GM12864 (cell line): ENCODE data around the gene ASB8.
A peak's percentile ranks its signal among the peaks of the same experiment; 100 is the strongest.
"Not testable (repeated sequence)": the region's sequence is repeated elsewhere in the genome, so short reads cannot be mapped to it uniquely, and the experiment has no call there.

Experiments used
- DNase-seq: peaks from one replicate; pipeline ENCODE4 v3.0.0-alpha.2; 2011; ENCODE audit warnings: low read depth
- H3K4me3 ChIP-seq: 2 replicates; pipeline ENCODE4 v1.5.1; 2011; ENCODE audit warnings: mild to moderate bottlenecking, low read depth, low read length, control low read depth
- CTCF ChIP-seq: IDR thresholded peaks from 2 replicates; pipeline ENCODE4 v1.5.1; 2011; ENCODE audit warnings: low read depth, mild to moderate bottlenecking, moderate library complexity, low read length, control low read depth, inconsistent platforms; ENCODE audit errors: missing control alignments

ASB8 gene

GRCh38 chr12:48126953-48127630 lies 30.2 kb downstream of the ASB8 start:
- TF ChIP-seq CTCF: no peak
- H3K4me3 ChIP-seq: no peak overlapping the region
- no peak for DNase-seq

GRCh38 chr12:48125985-48126384 lies 31.3 kb downstream of the ASB8 start:
- H3K4me3 ChIP-seq: no peak overlapping the region
- DNase-seq: no peak
- no peak for TF ChIP-seq CTCF

GRCh38 chr12:48125542-48125941 lies 31.8 kb downstream of the ASB8 start:
- DNase-seq, H3K4me3 ChIP-seq: not testable (repeated sequence)

GRCh38 chr12:48123169-48123568 lies 34.1 kb downstream of the ASB8 start:
- no peak for TF ChIP-seq CTCF
- no peak for DNase-seq
- no peak overlapping the region for H3K4me3 ChIP-seq

GRCh38 chr12:48122065-48122834 lies 35.1 kb downstream of the ASB8 start:
- no peak for TF ChIP-seq CTCF
- no peak overlapping the region for H3K4me3 ChIP-seq
- DNase-seq: no peak

GRCh38 chr12:48121522-48121921 lies 35.8 kb downstream of the ASB8 start:
- no peak overlapping the region for H3K4me3 ChIP-seq
- DNase-seq: no peak
- TF ChIP-seq CTCF: no peak

GRCh38 chr12:48119834-48120195 lies 37.5 kb downstream of the ASB8 start:
- H3K4me3 ChIP-seq: peak overlapping the region; percentile 86
- TF ChIP-seq CTCF: no peak
- DNase-seq: no peak
